Activated T-cell treated with anti-CD3 and anti-CD28 coated beads, Interleukin-2, amount 50 U/mL, for 24 hours (primary cell): Measurements from ENCODE around the gene ARF3.
A peak's percentile ranks its signal among the peaks of the same experiment; 100 is the strongest.

ENCODE experiments used
- DNase-seq: peaks from one replicate; pipeline ENCODE4 v3.0.0-alpha.2; 2020
- H3K27ac Mint-ChIP-seq: 2 replicates; pipeline ENCODE4 v1.8.0; 2020; ENCODE audit warnings: mild to moderate bottlenecking, mixed read lengths
- H3K27me3 Mint-ChIP-seq: 2 replicates; pipeline ENCODE4 v1.8.0; 2020; ENCODE audit warnings: mixed read lengths
- H3K36me3 Mint-ChIP-seq: 2 replicates; pipeline ENCODE4 v1.8.0; 2020; ENCODE audit warnings: low read depth, mixed read lengths
- H3K4me1 Mint-ChIP-seq: 2 replicates; pipeline ENCODE4 v1.8.0; 2020; ENCODE audit warnings: low read depth, mixed read lengths
- H3K4me3 Mint-ChIP-seq: 2 replicates; pipeline ENCODE4 v1.8.0; 2020; ENCODE audit warnings: mild to moderate bottlenecking, moderate library complexity, mixed read lengths
- H3K9me3 Mint-ChIP-seq: 2 replicates; pipeline ENCODE4 v1.8.0; 2020; ENCODE audit warnings: mixed read lengths

Gene ARF3

GRCh38 chr12:48957141-48958048 is at the start of gene ARF3:
Gene ARF3 (minus strand): TSS chr12:48957487. CDS start chr12:48941095, 16,392 bp downstream.
- Mint-ChIP-seq H3K27me3 (peaks cover 4% of the 10 kb centered on the region), H3K36me3 (peaks cover 37% of the 10 kb centered on the region), H3K4me1 (peaks cover 35% of the 10 kb centered on the region), H3K27ac (peak within 1 kb of the TSS; percentile 93), H3K4me3 (peak within 1 kb of the TSS; percentile 96), H3K9me3 (no peaks in the 10 kb centered on the region)
- DNase-seq: peak; percentile 94

- peaks cover 33% of the 10 kb centered on the region for H3K4me1 Mint-ChIP-seq
- DNase-seq: peak; percentile 24
- no peak overlapping the region for H3K4me3 Mint-ChIP-seq
Measured at GRCh38 chr12:49000346-49000745, 43.1 kb upstream of the ARF3 start.

GRCh38 chr12:48999371-49000131 is 42.3 kb upstream of the ARF3 start, which contains the start of gene DDN:
Gene DDN (minus strand): TSS chr12:48999375. CDS start chr12:48999287, 88 bp downstream.
- no peaks in the 10 kb centered on the region for H3K9me3 Mint-ChIP-seq
- H3K27ac Mint-ChIP-seq: peak within 1 kb of the TSS; percentile 77
- peak; percentile 68 for DNase-seq
- peaks cover 62% of the 10 kb centered on the region for H3K27me3 Mint-ChIP-seq
- H3K4me1 Mint-ChIP-seq: peaks cover 38% of the 10 kb centered on the region
- H3K4me3 Mint-ChIP-seq: peak within 1 kb of the TSS; percentile 73
- H3K36me3 Mint-ChIP-seq: peaks cover 43% of the 10 kb centered on the region

More at GRCh38 chr12:49000346-49000745, 43.1 kb upstream of the ARF3 start:
- H3K9me3 Mint-ChIP-seq: no peaks in the 10 kb centered on the region
- H3K27ac Mint-ChIP-seq: peak overlapping the region; percentile 11
- peaks cover 55% of the 10 kb centered on the region for H3K27me3 Mint-ChIP-seq
- peaks cover 51% of the 10 kb centered on the region for H3K36me3 Mint-ChIP-seq

GRCh38 chr12:48998497-48999353 is 41.4 kb upstream of the ARF3 start:
- peaks cover 36% of the 10 kb centered on the region for H3K36me3 Mint-ChIP-seq
- peaks cover 70% of the 10 kb centered on the region for H3K27me3 Mint-ChIP-seq
- peak; percentile 58 for DNase-seq
- H3K4me1 Mint-ChIP-seq: peaks cover 38% of the 10 kb centered on the region
- peak overlapping the region; percentile 66 for H3K4me3 Mint-ChIP-seq
- H3K9me3 Mint-ChIP-seq: no peaks in the 10 kb centered on the region
- H3K27ac Mint-ChIP-seq: peak overlapping the region; percentile 66

GRCh38 chr12:48997719-48998496 is 40.6 kb upstream of the ARF3 start:
- peak; percentile 59 for DNase-seq

GRCh38 chr12:48996794-48997718 is 39.8 kb upstream of the ARF3 start:
- Mint-ChIP-seq H3K27ac (no peak overlapping the region), H3K4me1 (peaks cover 38% of the 10 kb centered on the region), H3K27me3 (peaks cover 78% of the 10 kb centered on the region), H3K9me3 (no peaks in the 10 kb centered on the region), H3K4me3 (peak overlapping the region; percentile 43), H3K36me3 (peaks cover 20% of the 10 kb centered on the region)
- DNase-seq: peak; percentile 78

More at GRCh38 chr12:48997719-48998496, 40.6 kb upstream of the ARF3 start:
- H3K27ac Mint-ChIP-seq: no peak overlapping the region
- peak overlapping the region; percentile 43 for H3K4me3 Mint-ChIP-seq
- H3K4me1 Mint-ChIP-seq: peaks cover 38% of the 10 kb centered on the region
- peaks cover 28% of the 10 kb centered on the region for H3K36me3 Mint-ChIP-seq
- peaks cover 76% of the 10 kb centered on the region for H3K27me3 Mint-ChIP-seq
- no peaks in the 10 kb centered on the region for H3K9me3 Mint-ChIP-seq

- Mint-ChIP-seq H3K27me3 (peaks cover 71% of the 10 kb centered on the region), H3K27ac (no peak overlapping the region), H3K4me3 (no peak overlapping the region), H3K4me1 (peaks cover 34% of the 10 kb centered on the region), H3K9me3 (no peaks in the 10 kb centered on the region), H3K36me3 (peaks cover 4% of the 10 kb centered on the region)
- peak; percentile 70 for DNase-seq
Measured at GRCh38 chr12:48995086-48995879, 38.0 kb upstream of the ARF3 start.

GRCh38 chr12:48994224-48995085 is 37.2 kb upstream of the ARF3 start:
- H3K27ac Mint-ChIP-seq: no peak overlapping the region
- no peak overlapping the region for H3K4me3 Mint-ChIP-seq
- peak; percentile 26 for DNase-seq
- H3K36me3 Mint-ChIP-seq: no peaks in the 10 kb centered on the region
- peaks cover 25% of the 10 kb centered on the region for H3K4me1 Mint-ChIP-seq
- no peaks in the 10 kb centered on the region for H3K9me3 Mint-ChIP-seq
- peaks cover 66% of the 10 kb centered on the region for H3K27me3 Mint-ChIP-seq

- no peak overlapping the region for H3K4me3 Mint-ChIP-seq
- no peaks in the 10 kb centered on the region for H3K36me3 Mint-ChIP-seq
- peaks cover 20% of the 10 kb centered on the region for H3K4me1 Mint-ChIP-seq
- H3K27ac Mint-ChIP-seq: no peak overlapping the region
- no peaks in the 10 kb centered on the region for H3K9me3 Mint-ChIP-seq
- peaks cover 69% of the 10 kb centered on the region for H3K27me3 Mint-ChIP-seq
- no peak for DNase-seq
Measured at GRCh38 chr12:48993787-48994186, 36.5 kb upstream of the ARF3 start.

GRCh38 chr12:48991247-48992050 is 34.2 kb upstream of the ARF3 start:
- Mint-ChIP-seq H3K4me3 (no peak overlapping the region), H3K27ac (no peak overlapping the region), H3K27me3 (peaks cover 68% of the 10 kb centered on the region), H3K9me3 (no peaks in the 10 kb centered on the region), H3K4me1 (peaks cover 12% of the 10 kb centered on the region), H3K36me3 (no peaks in the 10 kb centered on the region)
- DNase-seq: peak; percentile 17

GRCh38 chr12:48990552-48990951 is 33.3 kb upstream of the ARF3 start:
- H3K4me1 Mint-ChIP-seq: peaks cover 11% of the 10 kb centered on the region
- no peaks in the 10 kb centered on the region for H3K9me3 Mint-ChIP-seq
- peak; percentile 7 for DNase-seq
- H3K27me3 Mint-ChIP-seq: peaks cover 66% of the 10 kb centered on the region
- no peak overlapping the region for H3K27ac Mint-ChIP-seq
- H3K36me3 Mint-ChIP-seq: no peaks in the 10 kb centered on the region
- no peak overlapping the region for H3K4me3 Mint-ChIP-seq
